GM12878 (cell line): Measurements from ENCODE around the gene ERCC5. TPM values are rescaled to one million over a fixed set of nuclear protein-coding genes. Genes with fewer than 3 reads are reported as not detected.

Experiments
- CBFB ChIP-seq: IDR thresholded peaks from 2 replicates; pipeline ENCODE4 v1.6.1; 2016; ENCODE audit warnings: antibody characterized with exemption, low read depth
- CBX5 ChIP-seq: sonication (generic); IDR thresholded peaks from 2 replicates; pipeline ENCODE4 v1.6.1; 2016; ENCODE audit warnings: low read depth, moderate library complexity, mild to moderate bottlenecking, inconsistent platforms
- DPF2 ChIP-seq: fragments of 450-650 bp; IDR thresholded peaks from 2 replicates; pipeline ENCODE4 v1.6.1; 2017; ENCODE audit warnings: mild to moderate bottlenecking
- ETV6 ChIP-seq, 2 experiments: fragments of 450-650 bp in 1 of 2; IDR thresholded peaks in 1 of 2; conservative IDR thresholded peaks in 1 of 2; 2 replicates each; pipeline ENCODE4 v1.6.1; 2014; ENCODE audit warnings: antibody characterized with exemption in 1 of 2, borderline replicate concordance in 1 of 2, low read depth in 1 of 2, mild to moderate bottlenecking in 1 of 2, moderate library complexity in 1 of 2
- EZH2 ChIP-seq: IDR thresholded peaks from 2 replicates; pipeline ENCODE4 v1.6.1; 2012; ENCODE audit warnings: low read depth, mild to moderate bottlenecking, control low read depth, inconsistent platforms, low read length, borderline replicate concordance; ENCODE audit not compliant: control insufficient read depth
- MEF2B ChIP-seq: fragments of 450-650 bp; IDR thresholded peaks from 2 replicates; pipeline ENCODE4 v1.6.1; 2018; ENCODE audit warnings: mild to moderate bottlenecking, moderate library complexity; ENCODE audit not compliant: partially characterized antibody, poor library complexity, severe bottlenecking
- NFIC ChIP-seq: IDR thresholded peaks from 2 replicates; pipeline ENCODE4 v1.6.1; 2012; ENCODE audit warnings: low read depth, mild to moderate bottlenecking, inconsistent platforms, low read length, moderate library complexity
- NFYB ChIP-seq: IDR thresholded peaks from 2 replicates; pipeline ENCODE4 v1.6.1; 2011; ENCODE audit warnings: low read depth, mild to moderate bottlenecking, low read length, improper control_type of control experiment, moderate library complexity; ENCODE audit not compliant: insufficient read depth
- PAX5 ChIP-seq: IDR thresholded peaks from 2 replicates; pipeline ENCODE4 v1.6.1; 2011; ENCODE audit warnings: low read depth, low read length, borderline replicate concordance
- POLR2AphosphoS5 ChIP-seq: IDR thresholded peaks from 2 replicates; pipeline ENCODE4 v1.6.1; 2011; ENCODE audit warnings: mild to moderate bottlenecking, low read length, inconsistent platforms
- RELA ChIP-seq: fragments of 450-650 bp; IDR thresholded peaks from 2 replicates; pipeline ENCODE4 v1.8.0; 2014; ENCODE audit warnings: borderline replicate concordance; ENCODE audit not compliant: partially characterized antibody
- RELB ChIP-seq: fragments of 450-650 bp; IDR thresholded peaks from 2 replicates; pipeline ENCODE4 v1.6.1; 2017; ENCODE audit warnings: low read depth, mild to moderate bottlenecking, moderate library complexity
- SMC3 ChIP-seq: IDR thresholded peaks from 2 replicates; pipeline ENCODE4 v1.6.1; 2011; ENCODE audit warnings: low read length, improper control_type of control experiment, borderline replicate concordance
- STAT1 ChIP-seq: fragments of 450-650 bp; conservative IDR thresholded peaks from 2 replicates; pipeline ENCODE4 v1.6.1; 2014; ENCODE audit warnings: antibody characterized with exemption, mild to moderate bottlenecking
- SUPT20H ChIP-seq: IDR thresholded peaks from 2 replicates; pipeline ENCODE4 v1.6.1; 2011; ENCODE audit warnings: low read depth, mild to moderate bottlenecking, low read length, moderate library complexity, borderline replicate concordance; ENCODE audit not compliant: control insufficient read depth
- ZNF384 ChIP-seq: IDR thresholded peaks from 2 replicates; pipeline ENCODE4 v1.6.1; 2012; ENCODE audit warnings: low read depth, mild to moderate bottlenecking, low read length, improper control_type of control experiment, borderline replicate concordance
- polyA plus RNA-seq, 11 experiments: library from polyadenylated mRNA; depleted of rRNA in 4 of 11; unstranded in 6 of 11; stranded (reverse) in 5 of 11; fragments of >200 nt; fragmentation: Nextera tagmentation in 4 of 11; fragmentation: Illumina TruSeq in 1 of 11; extraction: Ambion mirVana in 4 of 11; extraction: Trizol in 1 of 11; gene quantifications; 1 replicate in 1 of 11; 2 replicates in 10 of 11; pipeline versions ENCODE4 v1.2.1 to v1.2.3, GENCODE V29; 2011 to 2016; ENCODE audit warnings: inconsistent platforms in 2 of 11, missing spikeins in 2 of 11, low read depth in 1 of 11
- total RNA-seq, 4 experiments: library from RNA; depleted of rRNA in 3 of 4; stranded (reverse); fragments of >200 nt in 3 of 4; fragmentation: Illumina TruSeq in 1 of 4; extraction: Trizol in 1 of 4; gene quantifications; 2 replicates each; pipeline versions ENCODE4 v1.2.1 to v1.2.3, GENCODE V29; 2013 to 2021
- TF ChIP-seq, protein P1 (sequence below): IDR thresholded peaks from 2 replicates; pipeline ENCODE4 v1.6.1; 2011; ENCODE audit warnings: low read depth, low read length, improper control_type of control experiment, borderline replicate concordance
- TF ChIP-seq, protein P2 (sequence below): IDR thresholded peaks from 2 replicates; pipeline ENCODE4 v1.6.1; 2012; ENCODE audit warnings: mild to moderate bottlenecking, low read depth, low read length
- TF ChIP-seq, protein P3 (sequence below): fragments of 450-650 bp; formaldehyde crosslinking; IDR thresholded peaks from 2 replicates; pipeline ENCODE4 v1.4.0; 2020; ENCODE audit warnings: mild to moderate bottlenecking, moderate library complexity

The ERCC5 gene
- total and polyA plus RNA-seq, 10 of the 15 experiments (the other 5 are each of a cell fraction or from before 2014, with no cell fraction given): 11.7 to 59.2 (median 41.6) TPM

DNA sequence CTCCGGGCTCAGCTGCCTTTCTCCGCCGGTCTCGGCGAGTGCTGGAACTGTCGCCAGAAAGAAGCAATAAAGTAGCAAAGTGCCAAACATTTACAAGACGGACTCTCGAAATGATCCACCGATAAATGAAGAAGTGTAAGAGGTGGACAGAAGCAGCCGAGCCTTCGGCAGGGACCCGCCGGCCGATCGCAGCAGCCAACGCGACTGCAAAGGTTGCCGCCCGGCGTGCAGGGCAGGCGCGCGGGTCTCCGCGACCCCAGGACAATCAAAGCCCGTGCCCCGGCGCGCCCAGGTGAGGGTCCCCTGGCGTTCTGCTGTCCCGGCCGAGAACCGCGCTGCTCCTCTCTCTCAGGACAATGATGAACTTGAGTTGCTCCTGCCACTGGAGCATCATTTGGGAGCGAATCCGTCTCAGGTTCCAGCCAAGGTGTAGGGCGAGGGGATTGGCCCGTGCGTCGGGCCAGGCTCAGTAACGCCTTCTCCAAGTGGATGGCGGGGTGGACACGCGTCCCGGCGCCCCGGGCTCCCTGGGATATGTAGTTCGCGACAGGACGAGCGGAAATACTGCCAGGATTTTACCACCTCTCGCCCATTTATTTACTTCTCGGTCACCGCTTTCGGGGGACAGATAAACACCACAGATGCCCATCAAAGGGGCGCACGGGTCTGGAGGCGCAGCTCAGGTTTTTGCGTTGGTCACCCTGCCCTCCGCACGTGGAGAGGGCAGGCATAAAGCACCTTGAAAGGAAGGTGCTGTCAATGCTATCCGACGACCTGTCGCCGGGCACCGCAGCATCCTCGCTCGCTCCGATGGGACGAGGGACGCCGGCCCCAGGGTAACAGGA lies 47.0 kb upstream of the ERCC5 start, which contains the start of the genes BIVM and POGLUT2 (continued):
- TF ChIP-seq, protein P1, sequence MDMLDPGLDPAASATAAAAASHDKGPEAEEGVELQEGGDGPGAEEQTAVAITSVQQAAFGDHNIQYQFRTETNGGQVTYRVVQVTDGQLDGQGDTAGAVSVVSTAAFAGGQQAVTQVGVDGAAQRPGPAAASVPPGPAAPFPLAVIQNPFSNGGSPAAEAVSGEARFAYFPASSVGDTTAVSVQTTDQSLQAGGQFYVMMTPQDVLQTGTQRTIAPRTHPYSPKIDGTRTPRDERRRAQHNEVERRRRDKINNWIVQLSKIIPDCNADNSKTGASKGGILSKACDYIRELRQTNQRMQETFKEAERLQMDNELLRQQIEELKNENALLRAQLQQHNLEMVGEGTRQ: peak; percentile 54
- peak; percentile 46; the same call in 1 of the 2 replicates for TF ChIP-seq POLR2AphosphoS5
- TF ChIP-seq, protein P2, sequence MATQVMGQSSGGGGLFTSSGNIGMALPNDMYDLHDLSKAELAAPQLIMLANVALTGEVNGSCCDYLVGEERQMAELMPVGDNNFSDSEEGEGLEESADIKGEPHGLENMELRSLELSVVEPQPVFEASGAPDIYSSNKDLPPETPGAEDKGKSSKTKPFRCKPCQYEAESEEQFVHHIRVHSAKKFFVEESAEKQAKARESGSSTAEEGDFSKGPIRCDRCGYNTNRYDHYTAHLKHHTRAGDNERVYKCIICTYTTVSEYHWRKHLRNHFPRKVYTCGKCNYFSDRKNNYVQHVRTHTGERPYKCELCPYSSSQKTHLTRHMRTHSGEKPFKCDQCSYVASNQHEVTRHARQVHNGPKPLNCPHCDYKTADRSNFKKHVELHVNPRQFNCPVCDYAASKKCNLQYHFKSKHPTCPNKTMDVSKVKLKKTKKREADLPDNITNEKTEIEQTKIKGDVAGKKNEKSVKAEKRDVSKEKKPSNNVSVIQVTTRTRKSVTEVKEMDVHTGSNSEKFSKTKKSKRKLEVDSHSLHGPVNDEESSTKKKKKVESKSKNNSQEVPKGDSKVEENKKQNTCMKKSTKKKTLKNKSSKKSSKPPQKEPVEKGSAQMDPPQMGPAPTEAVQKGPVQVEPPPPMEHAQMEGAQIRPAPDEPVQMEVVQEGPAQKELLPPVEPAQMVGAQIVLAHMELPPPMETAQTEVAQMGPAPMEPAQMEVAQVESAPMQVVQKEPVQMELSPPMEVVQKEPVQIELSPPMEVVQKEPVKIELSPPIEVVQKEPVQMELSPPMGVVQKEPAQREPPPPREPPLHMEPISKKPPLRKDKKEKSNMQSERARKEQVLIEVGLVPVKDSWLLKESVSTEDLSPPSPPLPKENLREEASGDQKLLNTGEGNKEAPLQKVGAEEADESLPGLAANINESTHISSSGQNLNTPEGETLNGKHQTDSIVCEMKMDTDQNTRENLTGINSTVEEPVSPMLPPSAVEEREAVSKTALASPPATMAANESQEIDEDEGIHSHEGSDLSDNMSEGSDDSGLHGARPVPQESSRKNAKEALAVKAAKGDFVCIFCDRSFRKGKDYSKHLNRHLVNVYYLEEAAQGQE: no peak
- TF ChIP-seq DPF2: no peak
- no peak for TF ChIP-seq STAT1
- TF ChIP-seq CBFB: no peak
- TF ChIP-seq CBX5: no peak
- no peak for TF ChIP-seq ZNF384
- TF ChIP-seq SMC3: no peak
- no peak for TF ChIP-seq NFIC
- TF ChIP-seq, protein P3, sequence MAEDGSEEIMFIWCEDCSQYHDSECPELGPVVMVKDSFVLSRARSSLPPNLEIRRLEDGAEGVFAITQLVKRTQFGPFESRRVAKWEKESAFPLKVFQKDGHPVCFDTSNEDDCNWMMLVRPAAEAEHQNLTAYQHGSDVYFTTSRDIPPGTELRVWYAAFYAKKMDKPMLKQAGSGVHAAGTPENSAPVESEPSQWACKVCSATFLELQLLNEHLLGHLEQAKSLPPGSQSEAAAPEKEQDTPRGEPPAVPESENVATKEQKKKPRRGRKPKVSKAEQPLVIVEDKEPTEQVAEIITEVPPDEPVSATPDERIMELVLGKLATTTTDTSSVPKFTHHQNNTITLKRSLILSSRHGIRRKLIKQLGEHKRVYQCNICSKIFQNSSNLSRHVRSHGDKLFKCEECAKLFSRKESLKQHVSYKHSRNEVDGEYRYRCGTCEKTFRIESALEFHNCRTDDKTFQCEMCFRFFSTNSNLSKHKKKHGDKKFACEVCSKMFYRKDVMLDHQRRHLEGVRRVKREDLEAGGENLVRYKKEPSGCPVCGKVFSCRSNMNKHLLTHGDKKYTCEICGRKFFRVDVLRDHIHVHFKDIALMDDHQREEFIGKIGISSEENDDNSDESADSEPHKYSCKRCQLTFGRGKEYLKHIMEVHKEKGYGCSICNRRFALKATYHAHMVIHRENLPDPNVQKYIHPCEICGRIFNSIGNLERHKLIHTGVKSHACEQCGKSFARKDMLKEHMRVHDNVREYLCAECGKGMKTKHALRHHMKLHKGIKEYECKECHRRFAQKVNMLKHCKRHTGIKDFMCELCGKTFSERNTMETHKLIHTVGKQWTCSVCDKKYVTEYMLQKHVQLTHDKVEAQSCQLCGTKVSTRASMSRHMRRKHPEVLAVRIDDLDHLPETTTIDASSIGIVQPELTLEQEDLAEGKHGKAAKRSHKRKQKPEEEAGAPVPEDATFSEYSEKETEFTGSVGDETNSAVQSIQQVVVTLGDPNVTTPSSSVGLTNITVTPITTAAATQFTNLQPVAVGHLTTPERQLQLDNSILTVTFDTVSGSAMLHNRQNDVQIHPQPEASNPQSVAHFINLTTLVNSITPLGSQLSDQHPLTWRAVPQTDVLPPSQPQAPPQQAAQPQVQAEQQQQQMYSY (CRISPR knock-in tag): no peak
- no peak for TF ChIP-seq SUPT20H
- TF ChIP-seq RELB: 0 out of 2 replicates have a peak, but pooled peaks have one; percentile 44
- TF ChIP-seq PAX5: no peak
- TF ChIP-seq MEF2B: no peak
- no peak for TF ChIP-seq ETV6 (conservative IDR thresholded peaks at IDR 0.05 in 1 of 2, IDR thresholded peaks at IDR 0.05 in 1 of 2; ENCODE audit: borderline replicate concordance in 1 of 2, low read depth in 1 of 2)
- no peak for TF ChIP-seq EZH2
- TF ChIP-seq NFYB: peak; percentile 97
- TF ChIP-seq RELA: peak; percentile 76
